Vagina (tissue), 2 donors: ENCODE measurements around the gene GNG7. TPM values are rescaled to one million over a fixed set of nuclear protein-coding genes. Genes with fewer than 3 reads are reported as not detected.

Experiments used
- DNase-seq, 2 donors: peaks; one replicate each; pipeline ENCODE4 v3.0.0-alpha.2; 2017; ENCODE audit errors: extremely low spot score in 2 of 2
- H3K27ac ChIP-seq: fragments of 200-600 bp; sonication (generic); one replicate; pipeline ENCODE4 v1.5.1; 2019
- H3K27me3 ChIP-seq: fragments of 200-600 bp; sonication (generic); one replicate; pipeline ENCODE4 v1.5.1; 2019
- H3K36me3 ChIP-seq, 2 donors: fragments of 200-600 bp; sonication (generic); one replicate each; pipeline ENCODE4 v1.5.1; 2017 to 2019
- H3K4me1 ChIP-seq: fragments of 200-600 bp; sonication (generic); one replicate; pipeline ENCODE4 v1.5.1; 2019
- H3K4me3 ChIP-seq, 2 donors: fragments of 200-600 bp; sonication (generic); 1 replicate in 1 of 2; 2 replicates in 1 of 2; pipeline ENCODE4 v1.5.1; 2016 to 2019
- H3K9me3 ChIP-seq: fragments of 200-600 bp; sonication (generic); one replicate; pipeline ENCODE4 v1.5.1; 2019
- CTCF ChIP-seq, 3 experiments: fragments of 450-650 bp in 2 of 3; fragments of 200-600 bp in 1 of 3; sonication (generic) in 1 of 3; IDR thresholded peaks; one replicate each; pipeline ENCODE4 v1.5.1; 2017 to 2019; ENCODE audit warnings: antibody characterized with exemption in 3 of 3, mild to moderate bottlenecking in 2 of 3, moderate library complexity in 2 of 3
- POLR2A ChIP-seq, 2 donors: fragments of 450-650 bp; IDR thresholded peaks; one replicate each; pipeline ENCODE4 v1.6.1; 2017; ENCODE audit warnings: antibody characterized with exemption in 2 of 2, mild to moderate bottlenecking in 2 of 2, moderate library complexity in 2 of 2
- POLR2AphosphoS5 ChIP-seq, 2 donors: sonication (generic); formaldehyde crosslinking; IDR thresholded peaks; one replicate each; pipeline ENCODE4 v1.9.0; 2017; ENCODE audit warnings: antibody characterized with exemption in 2 of 2, mild to moderate bottlenecking in 2 of 2, low read depth in 1 of 2; ENCODE audit not compliant: insufficient read depth in 1 of 2
- intact Hi-C: fragments of 100-400 bp; cut with DNase I; formaldehyde crosslinking; loops from one replicate; pipeline ENCODE4 v1.15.1; 2023
- total RNA-seq: library from RNA; depleted of rRNA; stranded (reverse); fragments of >200 nt; gene quantifications from one replicate; pipeline ENCODE4 v1.2.3, GENCODE V29; 2016

GNG7 gene
- total RNA-seq, 1 donor from 2014 or later, result 2.0 TPM

- Histone ChIP-seq H3K4me3 (peak overlapping the region; percentile 40 to 57), H3K4me1 (peaks cover 34% of the 10 kb centered on the region), H3K9me3 (no peaks in the 10 kb centered on the region), H3K27ac (peak overlapping the region; percentile 79), H3K36me3 (no peaks in the 10 kb centered on the region), H3K27me3 (no peaks in the 10 kb centered on the region)
- DNase-seq, result no peak
- no peak for TF ChIP-seq POLR2A (IDR thresholded peaks at IDR 0.05)
- no peak for TF ChIP-seq CTCF (IDR thresholded peaks at IDR 0.05)
- TF ChIP-seq POLR2AphosphoS5 (IDR thresholded peaks at IDR 0.05; ENCODE audit: insufficient read depth in 1 of 2, low read depth in 1 of 2), result no peak
- intact Hi-C loops, result loop anchor here (1.0 to 2.0 kb wide), 2 partner anchors 35 to 105 kb away; no protein-coding TSS in a partner anchor
Observed at GRCh38 chr19:2579678-2580280, 122.7 kb downstream of the GNG7 start.

- peak overlapping the region; percentile 79 for H3K27ac ChIP-seq
- intact Hi-C loops, result loop anchor here (1.0 to 2.0 kb wide), 2 partner anchors 34 to 105 kb away; no protein-coding TSS in a partner anchor
- peak; percentile 70 to 96 (median 89) for TF ChIP-seq CTCF (IDR thresholded peaks at IDR 0.05)
- peak; percentile 90 to 93 for TF ChIP-seq POLR2AphosphoS5 (IDR thresholded peaks at IDR 0.05; ENCODE audit: insufficient read depth in 1 of 2, low read depth in 1 of 2)
- no peak for TF ChIP-seq POLR2A (IDR thresholded peaks at IDR 0.05)
- no peaks in the 10 kb centered on the region for H3K36me3 ChIP-seq
- H3K27me3 ChIP-seq, result no peaks in the 10 kb centered on the region
- DNase-seq, result peak in 1 of 2 donors; percentile 95
- H3K9me3 ChIP-seq, result no peaks in the 10 kb centered on the region
- H3K4me3 ChIP-seq, result peak overlapping the region; percentile 40 to 57
- peaks cover 34% of the 10 kb centered on the region for H3K4me1 ChIP-seq
Observed at GRCh38 chr19:2578901-2579677, 123.4 kb downstream of the GNG7 start.

- Histone ChIP-seq H3K36me3 (no peaks in the 10 kb centered on the region), H3K4me3 (peak overlapping the region; percentile 40 to 57), H3K27me3 (no peaks in the 10 kb centered on the region), H3K9me3 (no peaks in the 10 kb centered on the region), H3K4me1 (peaks cover 34% of the 10 kb centered on the region), H3K27ac (peak overlapping the region; percentile 79)
- DNase-seq, result peak in 1 of 2 donors; percentile 85
- TF ChIP-seq POLR2AphosphoS5 (IDR thresholded peaks at IDR 0.05; ENCODE audit: insufficient read depth in 1 of 2, low read depth in 1 of 2), result no peak
- no peak for TF ChIP-seq POLR2A (IDR thresholded peaks at IDR 0.05)
- intact Hi-C loops, result loop anchor here (2.0 kb wide), 1 partner anchor 34 kb away; no protein-coding TSS in a partner anchor
Observed at GRCh38 chr19:2578391-2578890, 124.1 kb downstream of the GNG7 start.

- TF ChIP-seq POLR2A (IDR thresholded peaks at IDR 0.05) (no peak), CTCF (IDR thresholded peaks at IDR 0.05) (no peak), POLR2AphosphoS5 (IDR thresholded peaks at IDR 0.05; ENCODE audit: insufficient read depth in 1 of 2, low read depth in 1 of 2) (no peak)
- DNase-seq, result no peak
- Histone ChIP-seq H3K4me1 (peaks cover 34% of the 10 kb centered on the region), H3K27ac (peak overlapping the region; percentile 79), H3K36me3 (no peaks in the 10 kb centered on the region), H3K27me3 (no peaks in the 10 kb centered on the region), H3K4me3 (no peak overlapping the region), H3K9me3 (no peaks in the 10 kb centered on the region)
- intact Hi-C loops, result loop anchor here (2.0 kb wide), 1 partner anchor 33 kb away; no protein-coding TSS in a partner anchor
Observed at GRCh38 chr19:2577722-2578335, 124.7 kb downstream of the GNG7 start.
